Cerebellar nuclear complex (tissue), 1 donor: ENCODE data around the gene ABTB2.

Experiments
- DNase-seq, 2 experiments: peaks; one replicate each; lab custom pipeline; 2025; lab: John Stamatoyannopoulos, UW

The ABTB2 gene

GRCh38 chr11:34360046-34360445, 2.2 kb upstream of the ABTB2 start:
- DNase-seq, result no peak

GRCh38 chr11:34359548-34359891, 1.7 kb upstream of the ABTB2 start:
- no peak for DNase-seq

GRCh38 chr11:34358728-34359547, 1.1 kb upstream of the ABTB2 start:
- peak in 1 of 2 experiments; percentile 30 for DNase-seq

DNA sequence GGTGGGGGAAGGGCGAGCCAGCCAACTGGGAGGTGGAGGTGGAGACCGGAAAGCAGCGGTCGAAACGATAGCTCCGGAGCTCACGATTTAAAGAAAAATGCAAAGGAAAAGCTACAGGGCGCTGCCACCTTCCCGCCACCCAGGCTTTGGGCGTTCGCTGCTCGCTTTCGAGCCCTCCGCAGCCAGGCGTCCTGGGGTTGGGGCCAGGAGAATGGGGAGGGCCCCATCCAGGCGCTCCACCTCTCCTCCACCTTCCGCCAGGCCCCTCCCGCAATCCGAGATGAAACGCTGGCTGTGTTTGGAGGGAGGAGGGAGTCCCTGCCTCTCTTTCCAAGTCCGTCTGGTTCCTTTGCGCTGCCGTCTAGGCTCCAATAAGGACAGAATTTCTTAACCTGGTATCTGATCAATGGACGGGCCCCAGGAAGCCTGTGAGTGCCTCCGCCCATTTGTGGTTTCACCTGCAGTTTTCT, 483 bp upstream of the ABTB2 start:
- no peak for DNase-seq

- DNase-seq, result no peak
Measured at GRCh38 chr11:34356913-34357700, 703 bp downstream of the ABTB2 start.

- no peak for DNase-seq
Measured at GRCh38 chr11:34356576-34356912, 1.3 kb downstream of the ABTB2 start.

GRCh38 chr11:34356130-34356529, 1.7 kb downstream of the ABTB2 start:
- no peak for DNase-seq

GRCh38 chr11:34355726-34356125, 2.1 kb downstream of the ABTB2 start:
- DNase-seq, result no peak

DNA sequence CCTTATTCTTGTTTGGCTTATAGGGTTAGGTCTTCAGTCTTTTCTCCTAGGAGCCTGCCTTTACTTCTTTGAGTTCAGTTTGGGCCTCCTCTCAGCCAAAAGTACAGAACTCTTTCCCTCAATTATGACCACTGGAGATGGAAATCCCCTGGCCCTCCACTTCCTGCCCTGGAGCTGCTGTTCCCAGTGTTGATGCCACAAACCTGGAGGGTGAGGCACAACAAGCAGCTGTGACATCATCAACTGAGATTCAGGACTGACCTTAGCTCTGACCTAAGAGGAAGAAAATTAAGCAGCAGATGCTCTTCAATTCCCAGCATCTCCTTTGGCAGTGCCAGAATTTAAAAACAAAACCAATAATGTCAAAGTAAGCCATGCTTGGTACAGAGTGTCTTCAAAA, 3.0 kb downstream of the ABTB2 start:
- DNase-seq, result no peak

- no peak for DNase-seq
Measured at GRCh38 chr11:34353881-34354280, 3.9 kb downstream of the ABTB2 start.

GRCh38 chr11:34351687-34352469, 5.9 kb downstream of the ABTB2 start:
- DNase-seq, result no peak

GRCh38 chr11:34351051-34351450, 6.8 kb downstream of the ABTB2 start:
- DNase-seq, result no peak

GRCh38 chr11:34349882-34350281, 7.9 kb downstream of the ABTB2 start:
- no peak for DNase-seq

DNA sequence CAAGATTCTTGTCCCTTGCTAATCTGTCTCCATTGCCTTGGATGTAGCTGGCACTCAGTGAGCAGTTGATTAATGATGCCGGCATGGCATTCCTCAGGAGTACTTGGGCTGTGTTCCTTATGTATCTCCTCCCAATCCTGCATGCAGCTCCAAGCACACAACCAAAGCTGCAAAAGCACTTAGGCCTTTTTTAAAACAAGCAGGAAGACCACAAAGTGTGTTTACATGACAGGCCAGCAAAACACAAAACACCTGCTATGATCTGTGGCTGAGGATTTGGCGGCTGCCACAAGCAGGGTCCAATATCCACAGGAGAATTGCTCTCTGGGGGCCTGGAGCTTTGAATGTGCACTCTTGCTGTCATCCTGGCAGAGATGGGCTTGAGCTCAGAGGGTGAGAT, 8.9 kb downstream of the ABTB2 start:
- no peak for DNase-seq

DNA sequence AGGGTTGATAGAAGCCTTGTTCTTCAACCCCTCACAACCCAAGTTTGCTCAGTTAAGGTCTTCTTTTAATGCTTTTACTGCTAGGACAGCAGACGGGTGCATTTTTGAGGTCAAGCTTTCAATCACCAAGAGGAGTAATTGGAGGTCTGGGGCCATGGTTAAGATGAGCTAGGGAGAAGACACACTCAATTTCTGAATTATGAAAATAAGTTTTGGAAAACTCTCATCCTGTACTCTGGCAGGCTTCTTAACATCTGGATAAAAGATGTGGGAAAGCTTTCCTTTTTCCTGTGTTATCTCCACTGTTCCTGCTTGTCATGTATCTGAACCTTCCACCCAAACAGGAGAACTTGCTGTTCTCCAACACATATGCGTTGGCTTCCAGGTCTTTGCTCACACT, 9.7 kb downstream of the ABTB2 start:
- no peak for DNase-seq

DNA sequence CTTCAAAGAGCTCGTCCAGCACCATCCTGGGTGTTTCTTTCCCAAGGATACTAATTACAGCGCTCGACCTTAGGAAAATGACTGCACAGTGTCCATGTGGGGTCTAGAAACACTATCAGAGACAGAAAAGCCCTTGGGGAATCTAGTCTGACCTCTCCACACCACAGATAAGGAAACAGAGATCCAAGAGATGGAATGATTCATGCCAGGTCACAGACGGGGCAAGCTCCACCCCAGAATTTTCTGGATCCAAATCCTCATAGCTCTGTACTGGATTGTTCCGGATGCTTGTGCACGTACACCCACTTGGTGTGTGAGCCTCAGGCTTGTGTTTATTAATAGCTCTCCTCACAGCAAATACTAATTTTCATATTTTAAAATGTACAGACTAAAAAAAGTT, 11.3 kb downstream of the ABTB2 start:
- no peak for DNase-seq

GRCh38 chr11:34345991-34346480, 11.8 kb downstream of the ABTB2 start:
- no peak for DNase-seq

DNA sequence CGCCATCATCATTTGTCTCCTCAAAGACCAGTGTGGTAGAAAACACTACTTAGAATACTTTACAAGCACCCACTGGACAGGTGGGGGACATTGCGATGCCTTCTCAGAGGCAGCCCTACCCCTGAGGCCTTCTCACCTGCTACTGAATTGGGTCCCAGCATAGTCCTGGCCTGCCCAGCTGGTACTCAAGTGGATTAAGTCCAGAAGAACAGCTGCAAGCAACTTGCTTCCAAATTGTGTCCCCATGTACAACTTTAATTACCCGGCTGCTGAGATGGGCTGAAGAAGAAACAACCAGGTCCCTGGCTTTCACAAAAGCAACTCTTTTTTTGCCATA, 12.3 kb downstream of the ABTB2 start:
- no peak for DNase-seq

DNA sequence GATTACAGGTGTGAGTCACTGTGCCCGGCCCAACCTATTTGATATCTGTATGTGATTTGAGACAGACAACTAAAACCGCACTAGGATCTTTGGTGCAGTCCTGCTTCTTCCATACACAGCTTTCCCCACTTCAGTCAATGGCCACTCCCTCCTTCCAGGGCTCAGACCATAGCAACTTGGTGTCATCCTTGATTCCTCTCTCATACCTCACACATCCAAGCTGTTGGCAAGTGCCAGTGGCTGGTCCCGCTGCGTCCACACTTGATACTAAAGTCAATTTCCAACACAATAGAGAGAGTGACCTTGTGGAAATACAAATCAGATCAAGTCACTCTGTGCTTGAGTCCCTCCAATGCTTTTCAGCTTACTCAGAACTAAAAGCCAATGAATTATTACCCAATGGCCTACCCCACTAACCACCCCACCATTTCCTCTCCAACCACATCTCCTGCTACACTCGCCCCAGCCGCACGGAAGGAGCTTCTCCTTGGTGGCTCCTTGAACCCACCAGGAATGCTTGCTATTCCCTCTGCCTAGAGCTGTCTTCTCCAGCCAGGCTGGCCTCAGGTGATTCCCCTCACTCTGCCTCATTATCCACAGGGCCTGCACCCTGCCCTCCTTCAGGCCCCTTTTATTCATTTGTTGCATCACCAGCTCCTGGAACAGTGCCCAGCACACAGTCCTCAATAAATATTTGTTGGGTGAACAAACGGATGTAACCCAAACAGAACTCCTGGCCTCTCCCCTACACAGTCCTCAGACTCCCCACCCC, 12.9 kb downstream of the ABTB2 start:
- DNase-seq, result no peak

- DNase-seq, result no peak
Measured at GRCh38 chr11:34344410-34344767, 13.4 kb downstream of the ABTB2 start.

- DNase-seq, result no peak
Measured at GRCh38 chr11:34343686-34344085, 14.1 kb downstream of the ABTB2 start.

DNA sequence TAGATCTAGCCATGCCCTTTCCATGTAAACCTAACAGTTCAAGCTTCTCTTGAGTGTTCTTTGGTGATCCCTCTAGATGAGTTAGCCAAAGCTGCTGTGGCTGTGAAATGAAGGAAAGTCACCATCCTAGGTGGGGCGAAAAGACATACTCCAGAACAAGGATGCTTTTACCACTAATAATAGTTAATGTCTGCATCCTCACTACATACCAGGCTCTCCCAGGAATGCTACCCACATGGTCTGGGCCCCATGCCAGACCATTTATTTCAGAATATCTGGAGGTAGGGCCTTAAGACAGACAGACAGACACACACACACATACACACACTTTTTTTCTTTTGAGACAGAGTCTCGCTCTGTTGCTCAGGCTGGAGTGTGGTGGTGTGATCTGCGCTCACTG, 14.7 kb downstream of the ABTB2 start:
- DNase-seq, result no peak
